GM13977 (cell line): Measurements from ENCODE around the gene ETFA.

Source experiments
- DNase-seq: peaks from one replicate; pipeline ENCODE4 v3.0.0; 2012; ENCODE audit warnings: low spot score
- CTCF ChIP-seq: IDR thresholded peaks from 2 replicates; pipeline ENCODE4 v1.5.1; 2012; ENCODE audit warnings: mild to moderate bottlenecking, control low read depth; ENCODE audit not compliant: insufficient read depth; ENCODE audit errors: extremely low read depth, missing control alignments
- in situ Hi-C: fragments of 300-500 bp; cut with MboI; formaldehyde crosslinking; loops from one replicate; pipeline ENCODE4 v1.12.0; 2022; ENCODE audit warnings: low sequenced_read_pairs, low pct_unique_long_range_greater_than_20kb, mixed read lengths, inconsistent platforms; ENCODE audit not compliant: unreplicated experiment

Gene ETFA

DNA sequence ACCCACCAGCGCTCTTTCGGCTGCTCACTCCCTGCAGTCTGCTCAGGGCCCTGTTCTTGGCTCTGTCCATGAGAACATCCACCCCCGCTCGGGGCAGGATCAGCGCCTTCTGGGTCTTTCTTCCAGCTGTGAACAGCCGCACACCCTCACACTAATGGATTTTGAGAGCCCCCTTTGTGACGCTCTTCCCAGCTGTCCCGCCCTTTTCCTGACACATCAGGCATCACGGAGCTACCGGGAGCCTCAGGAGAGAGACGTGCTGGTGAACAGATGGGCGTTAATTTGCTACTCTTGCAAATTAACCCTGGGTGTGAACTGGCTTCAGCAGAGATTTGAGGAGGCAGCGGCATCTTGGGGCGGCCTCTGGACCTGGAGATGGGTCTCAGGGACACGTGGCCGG, 138.5 kb downstream of the ETFA start:
- no peak for TF ChIP-seq CTCF
- in situ Hi-C loops: no loop called here
- no peak for DNase-seq

- in situ Hi-C loops: no loop called here
- TF ChIP-seq CTCF: no peak
- DNase-seq: no peak
Observed at GRCh38 chr15:76169911-76170800, 141.1 kb downstream of the ETFA start.

- peak; percentile 53 for DNase-seq
- in situ Hi-C loops: no loop called here
- TF ChIP-seq CTCF: no peak
Observed at GRCh38 chr15:76169018-76169417, 142.3 kb downstream of the ETFA start.

- no peak for DNase-seq
- in situ Hi-C loops: no loop called here
- TF ChIP-seq CTCF: no peak
Observed at GRCh38 chr15:76168237-76168984, 142.9 kb downstream of the ETFA start.

DNA sequence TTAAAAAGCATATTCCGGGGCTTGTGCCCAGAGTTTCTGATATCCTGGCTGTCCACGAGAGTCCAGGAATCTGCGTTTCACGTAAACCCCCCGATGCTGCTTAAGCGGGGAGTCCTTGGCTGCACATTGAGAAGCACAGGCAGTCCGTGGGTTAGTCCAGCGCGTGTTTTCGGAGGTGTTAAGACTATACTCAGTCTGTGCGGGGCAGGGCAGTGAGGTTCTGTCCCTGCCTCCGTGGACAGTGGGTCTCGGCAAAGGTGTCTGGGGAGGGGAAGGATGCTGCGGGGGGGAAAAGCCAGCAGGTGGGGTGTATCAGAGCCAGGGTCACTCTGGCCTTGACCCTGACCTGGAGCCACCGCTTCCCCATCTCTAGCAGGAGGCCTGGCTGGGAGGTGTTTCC, 145.3 kb downstream of the ETFA start:
- DNase-seq: no peak
- in situ Hi-C loops: no loop called here
- TF ChIP-seq CTCF: no peak
